ENCODE data around the gene PDE4DIP.
"Not testable (repeated sequence)": the region's sequence is repeated elsewhere in the genome, so short reads cannot be mapped to it uniquely, and the experiment has no call there.

The PDE4DIP gene

GRCh38 chr1:148958343-148958742 is 114.1 kb downstream of the PDE4DIP start:
- H3K4me3 ChIP-seq (ENCODE audit: control insufficient read depth, low read depth, low read length); DNase-seq (ENCODE audit: low read depth): not testable (repeated sequence)

GRCh38 chr1:148960212-148961000 is 116.2 kb downstream of the PDE4DIP start:
- H3K4me3 ChIP-seq (ENCODE audit: control insufficient read depth, low read depth, low read length); DNase-seq (ENCODE audit: low read depth): not testable (repeated sequence)

GRCh38 chr1:148962127-148962857 is 118.1 kb downstream of the PDE4DIP start:
- not testable (repeated sequence) for H3K4me3 ChIP-seq (ENCODE audit: control insufficient read depth, low read depth, low read length); DNase-seq (ENCODE audit: low read depth)

- H3K4me3 ChIP-seq (ENCODE audit: control insufficient read depth, low read depth, low read length); DNase-seq (ENCODE audit: low read depth): not testable (repeated sequence)
These were observed 121.9 kb downstream of the PDE4DIP start for GRCh38 chr1:148966084-148966483.

GRCh38 chr1:148967580-148967979 is 123.4 kb downstream of the PDE4DIP start:
- not testable (repeated sequence) for H3K4me3 ChIP-seq (ENCODE audit: control insufficient read depth, low read depth, low read length); DNase-seq (ENCODE audit: low read depth)

- not testable (repeated sequence) for H3K4me3 ChIP-seq (ENCODE audit: control insufficient read depth, low read depth, low read length); DNase-seq (ENCODE audit: low read depth)
These were observed 124.5 kb downstream of the PDE4DIP start for GRCh38 chr1:148968682-148969081.

GRCh38 chr1:148969126-148969525 is 124.9 kb downstream of the PDE4DIP start:
- not testable (repeated sequence) for DNase-seq (ENCODE audit: low read depth)

GRCh38 chr1:148975453-148975852 is 131.2 kb downstream of the PDE4DIP start:
- not testable (repeated sequence) for H3K4me3 ChIP-seq (ENCODE audit: control insufficient read depth, low read depth, low read length)
- peak; percentile 56 for DNase-seq (ENCODE audit: low read depth)

More at GRCh38 chr1:148969126-148969525, 124.9 kb downstream of the PDE4DIP start:
- not testable (repeated sequence) for H3K4me3 ChIP-seq (ENCODE audit: control insufficient read depth, low read depth, low read length)

- not testable (repeated sequence) for DNase-seq (ENCODE audit: low read depth); H3K4me3 ChIP-seq (ENCODE audit: control insufficient read depth, low read depth, low read length)
These were observed 131.8 kb downstream of the PDE4DIP start for GRCh38 chr1:148975866-148976537.

GRCh38 chr1:148977785-148978184 is 133.6 kb downstream of the PDE4DIP start:
- H3K4me3 ChIP-seq (ENCODE audit: control insufficient read depth, low read depth, low read length); DNase-seq (ENCODE audit: low read depth): not testable (repeated sequence)

GRCh38 chr1:148989378-148989777 is 145.2 kb downstream of the PDE4DIP start:
- DNase-seq (ENCODE audit: low read depth); H3K4me3 ChIP-seq (ENCODE audit: control insufficient read depth, low read depth, low read length): not testable (repeated sequence)

- H3K4me3 ChIP-seq (ENCODE audit: control insufficient read depth, low read depth, low read length); DNase-seq (ENCODE audit: low read depth): not testable (repeated sequence)
These were observed 146.1 kb downstream of the PDE4DIP start for GRCh38 chr1:148990233-148990788.

GRCh38 chr1:148991818-148992217 is 147.6 kb downstream of the PDE4DIP start:
- DNase-seq (ENCODE audit: low read depth); H3K4me3 ChIP-seq (ENCODE audit: control insufficient read depth, low read depth, low read length): not testable (repeated sequence)

- DNase-seq (ENCODE audit: low read depth); H3K4me3 ChIP-seq (ENCODE audit: control insufficient read depth, low read depth, low read length): not testable (repeated sequence)
These were observed 148.1 kb downstream of the PDE4DIP start for GRCh38 chr1:148992364-148992763.

GRCh38 chr1:148996449-148997224 is 152.4 kb downstream of the PDE4DIP start:
- not testable (repeated sequence) for H3K4me3 ChIP-seq (ENCODE audit: control insufficient read depth, low read depth, low read length)
- DNase-seq (ENCODE audit: low read depth), result peak; percentile 20

- H3K4me3 ChIP-seq (ENCODE audit: control insufficient read depth, low read depth, low read length); DNase-seq (ENCODE audit: low read depth): not testable (repeated sequence)
These were observed 153.2 kb downstream of the PDE4DIP start for GRCh38 chr1:148997405-148997804.

GRCh38 chr1:149002664-149003063 is 158.4 kb downstream of the PDE4DIP start:
- not testable (repeated sequence) for H3K4me3 ChIP-seq (ENCODE audit: control insufficient read depth, low read depth, low read length); DNase-seq (ENCODE audit: low read depth)

GRCh38 chr1:149008326-149008725 is 164.1 kb downstream of the PDE4DIP start:
- not testable (repeated sequence) for H3K4me3 ChIP-seq (ENCODE audit: control insufficient read depth, low read depth, low read length); DNase-seq (ENCODE audit: low read depth)
